Measurements from ENCODE around the gene FGFR4. TPM values are rescaled to one million over a fixed set of nuclear protein-coding genes. Genes with fewer than 3 reads are reported as not detected.

FGFR4 gene
- total RNA-seq, 1 donor from 2014 or later, result 12.0 TPM

DNA sequence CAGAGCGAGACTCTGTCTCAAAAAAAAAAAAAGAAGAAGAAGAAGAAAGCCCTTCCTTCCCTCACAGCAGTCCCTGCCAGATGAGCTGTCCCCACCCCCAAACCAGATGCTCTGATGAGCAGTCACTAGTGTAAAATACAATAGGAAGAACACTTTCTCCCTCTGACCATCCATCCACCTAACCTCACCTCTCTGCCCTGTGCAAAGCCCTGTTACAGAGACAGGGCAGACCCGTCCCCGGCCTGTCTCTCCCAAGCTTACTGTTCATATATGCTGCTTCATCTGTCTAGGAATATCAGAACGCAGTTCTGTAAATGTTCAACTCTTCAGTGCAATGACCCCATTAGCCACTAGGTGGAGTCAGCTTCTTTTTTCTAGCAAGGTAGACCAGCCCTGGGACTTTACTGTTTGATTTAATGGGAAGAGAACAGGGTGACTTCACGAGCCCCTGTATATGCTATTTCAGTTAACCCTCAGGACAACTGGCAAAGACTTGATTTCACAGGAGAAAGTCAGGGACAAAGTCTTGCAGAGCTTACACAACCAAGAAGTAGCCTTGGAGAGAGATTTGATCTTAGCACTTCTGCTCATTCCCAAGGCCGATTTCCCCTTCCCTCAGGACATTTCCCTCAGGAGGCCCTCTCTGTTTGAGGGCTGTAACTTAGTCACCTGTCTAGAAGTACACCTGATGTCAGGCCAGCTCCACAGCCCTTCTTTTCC is 14.9 kb upstream of the FGFR4 start:
- no peaks in the 10 kb centered on the region for H3K9me3 ChIP-seq
- H3K4me1 ChIP-seq, result no peaks in the 10 kb centered on the region
- TF ChIP-seq, protein P1, sequence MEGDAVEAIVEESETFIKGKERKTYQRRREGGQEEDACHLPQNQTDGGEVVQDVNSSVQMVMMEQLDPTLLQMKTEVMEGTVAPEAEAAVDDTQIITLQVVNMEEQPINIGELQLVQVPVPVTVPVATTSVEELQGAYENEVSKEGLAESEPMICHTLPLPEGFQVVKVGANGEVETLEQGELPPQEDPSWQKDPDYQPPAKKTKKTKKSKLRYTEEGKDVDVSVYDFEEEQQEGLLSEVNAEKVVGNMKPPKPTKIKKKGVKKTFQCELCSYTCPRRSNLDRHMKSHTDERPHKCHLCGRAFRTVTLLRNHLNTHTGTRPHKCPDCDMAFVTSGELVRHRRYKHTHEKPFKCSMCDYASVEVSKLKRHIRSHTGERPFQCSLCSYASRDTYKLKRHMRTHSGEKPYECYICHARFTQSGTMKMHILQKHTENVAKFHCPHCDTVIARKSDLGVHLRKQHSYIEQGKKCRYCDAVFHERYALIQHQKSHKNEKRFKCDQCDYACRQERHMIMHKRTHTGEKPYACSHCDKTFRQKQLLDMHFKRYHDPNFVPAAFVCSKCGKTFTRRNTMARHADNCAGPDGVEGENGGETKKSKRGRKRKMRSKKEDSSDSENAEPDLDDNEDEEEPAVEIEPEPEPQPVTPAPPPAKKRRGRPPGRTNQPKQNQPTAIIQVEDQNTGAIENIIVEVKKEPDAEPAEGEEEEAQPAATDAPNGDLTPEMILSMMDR (IDR thresholded peaks at IDR 0.05), result peak; percentile 45 to 88 (median 59)
- TF ChIP-seq POLR2AphosphoS5 (IDR thresholded peaks at IDR 0.05; ENCODE audit: insufficient read depth in 1 of 2, low read depth in 1 of 2) (no peak), POLR2A (IDR thresholded peaks at IDR 0.05) (no peak)
- H3K27ac ChIP-seq, result no peak overlapping the region
- no peaks in the 10 kb centered on the region for H3K27me3 ChIP-seq
- no peak for DNase-seq (ENCODE audit: extremely low spot score in 2 of 2)
- H3K4me3 ChIP-seq, result no peak overlapping the region
- intact Hi-C loops (cut with DNase I), result no loop called here
- H3K36me3 ChIP-seq, result no peaks in the 10 kb centered on the region

DNA sequence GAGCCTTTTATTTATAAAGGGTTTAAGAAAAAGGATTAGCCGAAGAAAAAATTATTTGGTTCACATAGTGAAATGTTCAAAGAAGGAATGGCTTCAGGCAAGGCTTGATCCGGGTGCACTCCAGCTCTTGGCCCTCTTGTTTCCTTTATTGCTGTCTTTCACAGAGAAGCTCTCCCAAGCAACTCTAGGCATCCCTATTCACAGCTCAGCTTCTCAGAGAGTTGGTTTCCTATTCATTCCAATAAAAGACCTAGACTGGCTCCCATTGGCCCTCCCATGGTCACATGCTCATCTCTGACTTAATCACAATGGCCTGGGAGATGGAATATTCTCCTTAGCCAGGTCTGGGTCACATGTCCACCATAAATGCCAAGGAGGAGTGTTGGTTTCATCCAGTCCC is 9.4 kb upstream of the FGFR4 start:
- H3K9me3 ChIP-seq, result no peaks in the 10 kb centered on the region
- no peak overlapping the region for H3K4me3 ChIP-seq
- no peaks in the 10 kb centered on the region for H3K36me3 ChIP-seq
- no peak for TF ChIP-seq POLR2A (IDR thresholded peaks at IDR 0.05)
- TF ChIP-seq POLR2AphosphoS5 (IDR thresholded peaks at IDR 0.05; ENCODE audit: insufficient read depth in 1 of 2, low read depth in 1 of 2), result no peak
- TF ChIP-seq, protein P1 (IDR thresholded peaks at IDR 0.05), result no peak
- no peak overlapping the region for H3K27ac ChIP-seq
- intact Hi-C loops (cut with DNase I), result no loop called here
- no peaks in the 10 kb centered on the region for H3K4me1 ChIP-seq
- H3K27me3 ChIP-seq, result no peaks in the 10 kb centered on the region
- DNase-seq (ENCODE audit: extremely low spot score in 2 of 2), result no peak

DNA sequence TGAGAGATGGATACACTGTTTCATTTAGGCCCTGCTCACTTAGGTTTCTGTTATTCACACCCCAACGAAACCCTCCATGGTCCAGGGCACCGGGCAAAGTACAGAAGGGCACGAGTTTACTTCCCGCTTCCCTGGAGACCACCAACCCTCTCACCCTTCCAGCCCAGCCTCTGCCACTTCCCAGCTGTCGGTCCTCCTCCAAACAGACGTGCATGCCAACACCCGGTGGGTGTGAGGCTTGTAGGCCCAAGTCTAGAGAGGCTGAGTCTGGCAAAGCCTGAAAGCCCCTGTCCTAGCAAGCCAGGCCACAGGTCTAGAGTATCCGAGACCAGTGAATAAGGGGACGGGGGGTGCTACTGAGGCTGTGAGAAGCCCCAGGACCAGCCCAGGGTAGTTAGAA is 7.1 kb upstream of the FGFR4 start:
- DNase-seq (ENCODE audit: extremely low spot score in 2 of 2), result no peak
- TF ChIP-seq POLR2A (IDR thresholded peaks at IDR 0.05) (no peak), POLR2AphosphoS5 (IDR thresholded peaks at IDR 0.05; ENCODE audit: insufficient read depth in 1 of 2, low read depth in 1 of 2) (no peak)
- TF ChIP-seq, protein P1 (IDR thresholded peaks at IDR 0.05), result no peak
- H3K9me3 ChIP-seq, result no peaks in the 10 kb centered on the region
- H3K4me3 ChIP-seq, result no peak overlapping the region
- no peaks in the 10 kb centered on the region for H3K4me1 ChIP-seq
- H3K27ac ChIP-seq, result no peak overlapping the region
- no peaks in the 10 kb centered on the region for H3K27me3 ChIP-seq
- intact Hi-C loops (cut with DNase I), result no loop called here
- H3K36me3 ChIP-seq, result no peaks in the 10 kb centered on the region

DNA sequence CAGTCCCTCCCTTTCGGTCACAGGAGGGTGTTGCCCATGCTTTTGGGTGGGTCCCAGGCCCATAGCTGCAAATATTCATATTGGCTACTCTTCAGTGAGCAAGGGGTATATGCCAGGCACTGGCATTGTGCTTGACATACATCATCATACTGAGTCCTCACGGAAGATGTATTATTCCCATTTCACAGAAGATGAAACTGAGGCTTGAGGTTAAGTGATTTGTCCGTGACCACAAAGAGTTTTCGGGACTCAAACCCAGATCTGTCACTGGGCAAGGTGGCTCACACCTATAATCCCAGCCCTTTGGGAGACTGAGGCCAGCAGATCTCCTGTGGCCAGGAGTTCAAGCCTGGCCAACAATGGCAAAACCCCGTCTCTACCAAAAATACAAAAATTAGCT is 6.5 kb upstream of the FGFR4 start:
- no peaks in the 10 kb centered on the region for H3K36me3 ChIP-seq
- no peak for DNase-seq (ENCODE audit: extremely low spot score in 2 of 2)
- intact Hi-C loops (cut with DNase I), result no loop called here
- H3K27me3 ChIP-seq, result no peaks in the 10 kb centered on the region
- H3K9me3 ChIP-seq, result no peaks in the 10 kb centered on the region
- H3K4me3 ChIP-seq, result no peak overlapping the region
- H3K4me1 ChIP-seq, result no peaks in the 10 kb centered on the region
- TF ChIP-seq POLR2AphosphoS5 (IDR thresholded peaks at IDR 0.05; ENCODE audit: insufficient read depth in 1 of 2, low read depth in 1 of 2) (no peak), POLR2A (IDR thresholded peaks at IDR 0.05) (no peak)
- TF ChIP-seq, protein P1 (IDR thresholded peaks at IDR 0.05), result no peak
- no peak overlapping the region for H3K27ac ChIP-seq

DNA sequence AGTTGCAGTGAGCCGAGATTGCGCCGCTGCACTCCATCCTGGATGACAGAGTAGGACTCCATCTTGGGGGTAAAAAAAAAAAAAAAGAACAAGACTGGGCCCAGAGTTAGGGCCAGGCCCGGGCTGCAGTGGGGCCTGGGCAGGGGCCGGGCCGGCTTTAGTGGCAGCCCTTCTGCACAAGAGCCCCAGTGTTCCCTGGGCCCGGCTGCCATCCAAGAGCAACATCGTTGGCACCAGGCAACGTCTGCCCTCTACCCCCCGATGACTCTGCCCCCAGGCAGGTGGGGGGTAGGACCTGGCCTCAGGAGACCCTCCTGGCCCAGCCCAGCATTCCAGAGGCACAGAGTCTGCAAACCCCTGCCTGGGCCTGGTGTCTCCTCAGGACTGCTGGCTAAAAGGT is 4.9 kb upstream of the FGFR4 start:
- TF ChIP-seq POLR2AphosphoS5 (IDR thresholded peaks at IDR 0.05; ENCODE audit: insufficient read depth in 1 of 2, low read depth in 1 of 2), result no peak
- TF ChIP-seq POLR2A (IDR thresholded peaks at IDR 0.05), result no peak
- TF ChIP-seq, protein P1 (IDR thresholded peaks at IDR 0.05), result no peak
- intact Hi-C loops (cut with DNase I), result no loop called here
- Histone ChIP-seq H3K27me3 (no peaks in the 10 kb centered on the region), H3K4me3 (no peak overlapping the region), H3K27ac (no peak overlapping the region), H3K9me3 (no peaks in the 10 kb centered on the region), H3K36me3 (no peaks in the 10 kb centered on the region), H3K4me1 (peaks cover 6% of the 10 kb centered on the region)
- DNase-seq (ENCODE audit: extremely low spot score in 2 of 2), result no peak
